HG02840 (cell line): ENCODE data around the gene MEIS3.

Source experiments
- ATAC-seq: cut with Tn5 transposase; IDR thresholded peaks from one replicate; pipeline ENCODE4 v1.9.1; 2021; ENCODE audit warnings: mild to moderate bottlenecking, moderate library complexity, moderate number of reproducible peaks; ENCODE audit not compliant: unreplicated experiment, low FRiP score

MEIS3 gene

DNA sequence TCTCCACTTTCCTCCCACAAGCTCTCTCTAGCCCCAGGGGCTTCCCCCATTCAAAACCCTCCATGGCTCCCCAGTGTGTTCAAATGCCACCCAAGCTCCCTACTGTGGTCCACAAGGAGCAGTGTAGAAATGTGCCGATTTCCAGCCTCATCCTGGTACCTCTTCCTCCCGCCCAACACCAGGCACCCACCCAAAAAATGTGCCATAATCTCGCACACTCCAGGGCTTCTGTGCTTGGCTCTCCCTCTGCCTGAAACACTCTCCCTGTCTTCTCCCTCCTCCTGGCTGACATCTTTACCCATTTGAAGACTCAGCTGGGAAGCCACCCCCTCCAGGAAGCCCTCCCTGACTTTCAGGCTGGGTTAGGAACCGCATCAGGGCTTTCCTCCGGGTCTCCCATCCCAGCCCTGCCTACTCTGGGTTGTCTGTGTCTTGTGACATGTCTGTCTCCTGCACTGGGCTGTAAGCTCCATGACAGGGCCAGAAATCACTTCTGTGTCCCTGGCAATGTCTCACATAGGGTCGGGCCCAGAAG, 16.6 kb upstream of the MEIS3 start:
- no peak for ATAC-seq

DNA sequence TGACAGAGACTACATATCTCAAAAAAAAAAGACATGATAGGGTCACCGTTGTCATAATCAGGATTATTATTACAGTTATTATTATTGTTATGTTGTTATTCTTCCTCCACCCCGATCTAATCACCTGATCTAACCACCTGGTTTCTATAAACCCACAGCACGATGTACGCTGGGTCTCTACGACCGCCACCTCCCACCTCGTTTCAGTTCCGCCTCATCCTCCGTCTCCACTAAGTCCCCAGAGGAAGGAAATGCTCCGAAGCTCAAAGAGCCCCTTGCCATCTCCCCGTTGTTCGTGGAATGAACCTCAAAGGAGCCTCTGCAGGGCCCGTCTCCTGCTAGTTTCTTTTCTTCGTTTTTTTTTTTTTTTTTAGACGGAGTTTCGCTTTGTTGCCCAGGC, 15.9 kb upstream of the MEIS3 start:
- no peak for ATAC-seq

DNA sequence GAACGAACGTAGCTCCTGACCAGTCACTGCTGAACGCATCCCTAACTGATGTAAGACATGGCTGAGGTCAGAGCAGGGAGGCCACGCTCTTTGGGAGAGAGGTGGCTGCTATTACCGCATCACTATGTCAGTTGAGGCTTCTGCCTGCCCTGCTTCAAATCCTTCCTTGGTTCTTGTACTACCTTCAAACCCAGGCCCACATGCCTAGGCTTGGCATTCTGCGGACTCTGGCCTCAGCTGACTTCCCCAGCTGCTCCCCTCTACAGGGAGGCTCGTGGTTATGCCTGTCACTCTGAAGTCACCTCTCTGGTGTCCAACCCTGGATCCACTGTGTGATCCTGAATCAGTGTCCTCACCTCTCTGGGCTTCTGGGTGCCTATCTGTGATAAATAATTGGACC, 14.8 kb upstream of the MEIS3 start:
- ATAC-seq: no peak

DNA sequence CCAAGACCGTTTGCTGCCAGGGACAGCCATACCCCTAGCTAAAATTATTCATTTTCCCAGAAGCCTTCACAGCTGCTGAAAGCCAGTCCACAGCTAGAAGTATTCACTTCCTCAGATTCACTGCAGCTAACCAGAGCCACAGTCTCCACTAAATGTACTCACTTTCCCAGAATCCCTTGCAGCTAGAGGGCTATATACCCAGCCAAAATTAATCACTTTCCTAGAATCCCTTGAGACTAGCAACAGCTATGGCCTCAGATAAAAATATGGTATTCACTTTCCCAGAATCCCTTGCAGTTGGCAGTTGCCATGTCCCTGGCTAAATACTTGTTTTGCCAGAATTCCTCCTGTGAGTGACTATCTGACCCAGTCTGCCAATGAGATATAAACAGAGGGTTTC, 13.8 kb upstream of the MEIS3 start:
- ATAC-seq: no peak

DNA sequence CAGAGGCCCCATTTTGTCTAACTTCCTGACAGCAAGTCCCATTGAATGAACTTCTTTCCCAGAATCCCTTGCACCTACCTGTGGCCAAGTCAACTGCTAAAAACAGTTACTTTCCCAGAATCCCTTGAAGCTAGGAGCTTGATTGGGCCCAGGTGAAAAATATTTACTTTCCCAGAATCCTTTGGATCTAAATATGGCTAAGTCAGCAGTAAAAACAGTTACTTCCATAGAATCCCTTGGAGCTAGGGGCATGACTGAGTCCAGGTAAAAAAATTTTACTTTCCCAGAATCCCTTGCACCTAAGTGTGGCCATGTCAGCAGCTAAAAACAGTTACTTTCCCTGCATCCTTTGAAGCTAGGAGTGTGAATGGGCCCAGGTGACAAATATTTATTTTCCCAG, 13.2 kb upstream of the MEIS3 start:
- no peak for ATAC-seq

DNA sequence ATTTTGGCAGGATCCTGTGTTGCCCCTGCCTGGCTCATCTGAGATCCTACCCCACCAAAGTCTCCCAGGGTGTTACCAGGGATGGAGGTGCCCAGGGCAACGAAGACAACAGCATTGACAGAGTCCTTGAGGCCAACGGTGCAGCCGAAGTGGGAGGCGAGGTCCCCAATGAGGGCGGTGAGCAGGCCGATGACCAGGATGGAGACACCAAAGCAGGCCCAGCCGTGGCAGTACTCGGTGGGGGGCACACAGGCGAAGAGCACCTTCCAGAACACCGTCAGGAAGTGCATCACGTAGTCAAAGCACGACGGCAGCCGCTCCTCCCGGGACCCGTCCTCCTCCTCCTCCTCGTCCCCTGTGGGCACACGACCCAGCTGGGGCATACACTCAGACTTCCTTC, 12.8 kb upstream of the MEIS3 start:
- ATAC-seq: no peak

DNA sequence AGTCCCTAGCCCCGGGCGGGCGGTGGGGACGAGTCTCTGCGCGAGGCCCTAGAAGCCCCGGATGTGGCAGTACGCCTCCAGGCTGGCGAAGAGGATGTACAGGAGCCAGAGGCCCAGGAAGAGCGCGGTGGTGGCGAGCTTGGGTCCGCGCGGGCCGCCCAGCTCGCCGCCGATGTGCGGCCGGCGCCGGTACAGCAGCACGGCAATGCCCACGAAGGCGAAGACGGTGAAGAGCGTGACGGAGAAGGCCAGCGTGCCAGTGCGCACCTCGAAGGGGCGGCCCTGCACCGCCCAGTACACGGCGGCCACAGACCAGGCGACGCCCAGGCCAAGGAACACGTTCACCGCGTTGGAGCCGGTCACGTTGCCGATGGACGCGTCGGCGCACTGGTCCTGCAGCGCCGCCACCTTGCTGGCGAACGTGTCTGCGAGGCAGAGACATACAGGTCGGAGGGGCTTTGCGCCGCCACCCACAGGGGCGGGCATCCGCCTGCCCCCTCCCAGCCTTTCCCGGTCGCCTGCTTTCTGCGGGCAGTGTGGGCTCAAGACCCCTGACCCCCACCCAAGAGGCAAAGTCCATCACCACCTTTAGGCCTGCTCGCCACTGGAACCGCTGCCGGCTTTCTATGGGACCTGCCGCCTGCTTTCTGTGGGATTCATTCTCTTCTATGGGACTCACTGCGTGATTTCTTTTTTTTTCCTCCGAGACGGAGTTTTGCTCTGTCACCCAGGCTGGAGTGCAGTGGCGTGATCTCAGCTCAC, 10.9 kb upstream of the MEIS3 start:
- no peak for ATAC-seq

DNA sequence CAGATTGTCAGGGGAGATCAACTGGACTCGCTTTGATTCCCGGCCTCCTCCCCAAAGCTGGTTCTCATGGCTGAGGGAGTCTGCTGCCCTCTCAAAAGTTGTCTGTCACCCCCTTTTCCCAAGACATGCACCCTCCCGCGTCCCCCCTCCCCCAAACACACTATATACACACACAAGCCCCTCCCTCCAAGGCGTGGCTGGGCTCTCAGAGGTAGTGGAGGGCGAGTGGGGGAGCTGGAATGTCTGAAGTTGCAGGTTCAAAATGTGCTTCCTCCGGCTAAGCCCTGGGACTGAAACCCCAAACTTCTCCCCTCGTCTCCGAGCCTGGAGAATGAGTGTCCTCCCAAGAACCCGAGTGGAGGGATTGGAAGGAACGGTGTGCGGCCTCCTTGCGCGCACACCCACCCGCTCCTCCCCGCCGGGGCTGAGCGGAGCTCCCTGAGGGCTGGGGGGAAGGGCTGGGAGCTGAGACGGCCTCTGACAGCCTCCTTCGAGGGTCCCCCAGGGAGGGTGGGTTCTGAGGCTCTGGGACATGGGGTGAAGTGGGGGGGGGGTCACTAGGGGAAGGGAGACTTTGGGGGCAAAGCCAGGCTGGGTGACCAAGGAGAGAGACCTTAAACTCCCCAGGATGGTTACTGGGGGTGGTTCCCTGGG, 9.9 kb upstream of the MEIS3 start:
- ATAC-seq: no peak

DNA sequence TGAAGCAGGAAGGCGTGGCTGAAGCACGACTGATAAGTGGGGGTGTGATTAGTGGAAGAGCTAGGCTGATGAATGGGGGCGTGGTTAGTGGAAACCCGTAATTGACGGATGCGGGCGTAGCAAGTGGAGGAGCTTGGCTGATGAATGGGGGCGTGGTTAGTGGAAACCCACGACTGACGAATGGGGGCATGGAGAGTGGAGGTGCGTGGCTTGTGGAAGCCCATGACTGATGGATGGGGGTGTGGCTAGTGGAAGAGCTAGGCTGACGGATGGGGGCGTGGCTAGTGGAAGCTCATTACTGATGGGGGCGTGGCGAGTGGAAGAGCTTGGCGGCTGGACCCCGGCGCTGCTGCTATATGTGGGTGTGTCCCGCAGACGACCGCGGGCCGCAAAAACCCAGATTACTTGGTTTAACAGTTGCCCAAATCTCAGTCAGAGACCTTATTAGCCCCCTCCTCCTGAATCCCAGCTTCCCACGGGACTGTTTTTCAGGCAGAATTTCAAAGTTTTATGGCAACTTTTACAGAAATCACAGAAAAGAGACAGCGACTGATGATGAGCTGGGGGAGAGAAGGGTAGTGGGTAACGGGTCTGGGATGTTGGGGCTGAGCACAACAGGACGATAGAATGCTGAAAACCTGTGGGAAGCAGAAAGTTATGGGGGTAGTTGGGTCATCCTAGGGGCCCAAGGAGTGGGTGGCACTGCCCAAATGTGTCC, 9.0 kb upstream of the MEIS3 start:
- ATAC-seq: no peak

DNA sequence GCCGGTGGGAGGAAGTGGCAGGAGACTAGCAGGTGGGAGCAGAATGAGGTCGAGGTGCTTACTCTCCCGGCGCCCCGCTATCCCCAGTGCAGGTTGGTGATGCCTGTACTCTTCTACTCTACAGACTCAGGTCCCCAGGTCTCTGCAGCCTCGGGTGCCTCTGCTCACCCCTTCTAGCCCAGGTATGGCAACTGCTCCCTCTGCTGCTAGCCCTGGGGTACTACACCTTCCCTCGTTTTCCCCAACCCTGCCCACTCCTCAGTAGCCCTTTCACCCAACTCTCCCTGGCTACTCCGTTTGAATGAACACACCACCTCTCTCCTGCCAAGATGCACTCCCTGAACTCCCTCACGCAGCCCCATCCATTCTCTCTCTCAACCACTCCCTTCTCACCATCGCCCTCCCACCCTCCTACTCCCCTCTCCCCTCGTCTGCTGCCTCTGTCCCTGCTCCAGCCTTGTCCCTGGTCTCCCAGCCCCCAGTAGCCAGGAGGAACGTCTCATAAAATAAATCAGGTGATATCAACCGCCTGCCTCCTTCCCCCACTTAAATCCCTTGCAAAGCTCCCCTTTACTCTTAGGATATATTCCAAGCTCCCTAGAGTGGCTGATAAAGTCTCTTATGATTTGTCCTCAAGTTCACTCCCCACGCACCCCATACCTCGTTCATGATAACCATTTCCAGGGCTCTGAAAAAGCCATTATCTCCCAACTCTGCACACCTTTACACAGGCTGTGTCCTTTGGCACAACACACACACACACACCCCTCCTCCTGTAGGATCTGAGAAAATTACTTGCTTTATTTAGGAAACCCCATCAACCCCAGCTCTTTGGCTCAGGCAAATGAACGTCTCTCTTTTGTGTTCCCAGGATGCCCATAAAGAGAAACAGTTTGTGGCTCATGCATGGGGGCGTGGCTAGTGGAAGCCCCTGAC, 8.2 kb upstream of the MEIS3 start:
- ATAC-seq: no peak

DNA sequence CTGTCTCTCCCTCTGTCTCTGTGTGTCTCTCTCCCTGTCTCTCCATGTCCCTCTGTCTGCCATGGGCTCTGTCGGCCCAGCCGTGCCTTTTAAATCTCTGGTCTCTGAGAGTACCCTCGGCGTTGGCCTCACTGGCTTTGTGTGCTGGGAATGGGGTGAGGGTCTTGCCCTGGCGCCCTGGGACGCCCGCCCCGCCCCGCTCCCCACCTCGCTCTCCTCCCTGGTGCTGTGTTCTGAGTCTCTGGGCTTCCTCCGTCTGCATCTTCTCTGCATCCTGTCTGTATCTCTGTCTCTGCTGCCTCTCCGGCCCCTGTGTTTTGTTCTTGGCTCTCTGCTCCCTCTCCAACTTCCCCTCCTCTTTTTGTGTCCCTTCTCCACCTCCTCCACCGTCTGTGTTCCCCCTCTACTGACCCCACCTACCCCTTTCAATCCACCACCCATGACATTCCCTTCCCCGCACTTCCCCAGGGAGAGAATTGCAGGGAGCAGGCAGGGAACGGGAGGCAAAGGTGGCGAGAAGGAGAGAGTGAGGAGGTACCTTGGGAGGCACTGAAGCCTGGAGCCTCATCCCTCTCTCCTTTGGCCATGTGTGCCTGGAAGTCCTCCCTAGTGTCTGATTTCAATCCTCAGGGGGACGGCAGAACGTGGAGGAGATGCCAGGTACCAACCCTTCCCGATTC, 4.0 kb upstream of the MEIS3 start:
- ATAC-seq: no peak

DNA sequence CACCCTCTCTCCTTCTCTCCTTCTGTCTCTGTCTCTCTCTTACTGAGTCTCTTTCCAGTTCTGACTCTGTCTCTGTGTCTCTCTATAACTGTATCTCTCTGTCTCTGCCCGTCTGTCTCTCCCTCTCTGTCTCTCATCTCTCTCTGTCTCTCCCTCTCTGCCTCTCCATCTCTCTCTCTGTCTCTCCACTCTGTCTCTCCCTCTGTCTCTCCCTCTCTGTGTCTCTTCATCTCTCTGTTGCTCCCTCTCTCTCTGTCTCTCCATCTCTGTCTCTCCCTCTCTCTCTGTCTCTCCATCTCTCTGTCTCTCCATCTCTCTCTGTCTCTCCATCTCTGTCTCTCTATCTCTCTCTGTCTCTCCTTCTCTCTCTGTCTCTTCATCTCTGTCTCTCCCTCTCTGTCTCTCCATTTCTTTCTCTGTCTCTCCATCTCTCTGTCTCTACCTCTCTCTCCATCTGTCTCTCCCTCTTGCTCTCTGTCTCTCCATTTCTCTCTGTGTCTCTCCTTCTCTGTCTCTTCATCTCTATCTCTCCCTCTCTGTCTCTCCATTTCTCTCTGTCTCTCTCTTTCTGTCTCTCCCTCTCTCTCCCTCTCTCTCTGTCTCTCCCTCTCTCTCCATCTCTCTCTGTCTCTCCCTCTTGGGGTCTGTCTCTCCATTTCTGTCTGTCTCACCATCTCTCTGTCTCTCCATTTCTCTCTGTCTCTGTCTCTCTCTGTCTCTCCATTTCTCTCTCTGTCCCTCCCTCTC, 3.3 kb upstream of the MEIS3 start:
- no peak for ATAC-seq

DNA sequence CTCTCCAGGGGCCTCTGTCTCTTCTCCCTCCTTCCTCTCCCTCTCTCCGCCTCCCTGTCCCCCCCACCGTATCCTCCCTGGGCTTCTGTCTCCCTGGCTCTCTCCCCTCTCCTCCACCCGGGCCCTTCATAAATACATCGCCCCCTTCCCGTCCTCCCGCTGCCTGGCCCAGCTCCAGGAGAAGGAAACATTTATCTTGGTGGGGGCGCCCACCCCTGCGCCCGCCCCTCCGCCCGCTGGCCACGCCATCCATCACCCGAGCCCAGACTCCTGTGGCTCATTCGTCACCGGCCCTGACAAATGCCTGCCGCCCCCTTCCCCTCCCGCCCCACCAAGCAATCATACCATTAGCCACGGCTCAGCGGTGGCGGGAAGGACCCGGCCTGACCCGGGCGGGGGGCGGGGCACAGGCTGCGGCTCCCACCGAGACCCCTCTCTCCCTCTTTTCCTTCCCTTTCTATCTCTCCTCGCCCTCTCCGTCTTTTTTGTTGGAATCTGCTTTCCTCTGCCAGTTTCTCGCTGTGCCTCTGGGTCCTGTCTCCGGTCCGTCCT, 2.6 kb upstream of the MEIS3 start:
- ATAC-seq: no peak

DNA sequence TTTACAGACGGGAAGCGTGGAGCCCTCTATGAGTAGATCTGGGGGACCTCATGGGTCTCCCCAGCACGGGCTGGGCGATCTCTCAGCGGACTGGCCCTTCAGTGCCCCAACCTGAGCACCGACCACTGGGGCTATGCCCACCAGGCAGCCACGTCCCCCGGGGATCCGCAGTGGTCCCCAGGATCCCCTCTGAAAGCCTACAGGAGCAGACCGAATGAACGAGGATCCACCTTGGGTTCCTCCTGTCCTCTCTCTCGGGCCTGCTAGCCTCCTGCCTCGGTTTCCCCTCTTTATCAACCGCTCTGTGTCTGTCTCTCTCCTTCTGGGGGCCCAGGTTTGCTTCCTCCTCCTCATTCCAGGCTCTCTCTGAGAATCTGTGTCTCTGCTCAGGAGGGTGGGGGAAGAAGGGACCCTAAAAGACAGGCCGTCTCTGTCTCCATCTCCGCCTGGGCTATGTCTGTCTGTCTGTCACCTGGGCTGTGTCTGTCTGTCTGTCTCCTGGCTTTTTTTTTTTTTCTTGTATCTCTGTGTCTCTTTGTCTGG, 2.0 kb upstream of the MEIS3 start:
- no peak for ATAC-seq

DNA sequence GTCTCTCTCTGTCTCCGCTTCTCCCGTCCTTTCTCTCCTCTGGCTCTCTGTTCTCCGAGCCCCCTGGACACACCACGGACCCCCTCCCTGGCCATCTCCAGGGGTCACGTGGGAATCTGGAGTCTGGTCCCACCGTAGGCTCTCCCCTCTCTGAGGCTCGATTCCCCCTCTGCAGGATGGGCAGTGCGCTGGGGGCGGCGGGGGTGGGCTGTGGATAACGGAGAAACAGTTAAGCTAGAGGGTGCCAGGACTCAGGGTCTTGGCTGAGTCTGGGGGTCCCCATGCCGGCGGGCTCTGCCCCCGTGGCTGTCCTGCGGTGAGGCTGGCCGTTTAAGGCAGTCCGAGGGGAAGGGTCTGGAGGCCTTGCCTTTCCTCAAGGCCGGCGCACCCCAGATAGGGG, 462 bp upstream of the MEIS3 start:
- no peak for ATAC-seq

DNA sequence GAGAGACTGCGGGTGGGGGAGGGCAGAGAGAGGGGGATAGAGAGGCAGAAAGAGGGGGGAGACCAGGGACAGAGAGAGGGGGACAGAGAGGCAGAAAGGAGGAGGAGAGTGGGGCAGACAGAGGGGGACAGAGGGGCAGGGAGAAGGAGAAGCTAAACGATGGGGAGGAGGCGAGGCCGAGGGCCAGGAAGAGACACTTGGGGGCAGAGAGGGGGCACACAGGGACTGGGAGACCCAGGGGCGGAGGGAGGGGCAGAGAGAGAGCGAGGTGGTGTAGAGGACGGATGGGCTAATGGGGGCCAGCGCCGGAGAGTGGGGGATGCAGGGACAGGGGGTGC, 666 bp downstream of the MEIS3 start:
- ATAC-seq: no peak

DNA sequence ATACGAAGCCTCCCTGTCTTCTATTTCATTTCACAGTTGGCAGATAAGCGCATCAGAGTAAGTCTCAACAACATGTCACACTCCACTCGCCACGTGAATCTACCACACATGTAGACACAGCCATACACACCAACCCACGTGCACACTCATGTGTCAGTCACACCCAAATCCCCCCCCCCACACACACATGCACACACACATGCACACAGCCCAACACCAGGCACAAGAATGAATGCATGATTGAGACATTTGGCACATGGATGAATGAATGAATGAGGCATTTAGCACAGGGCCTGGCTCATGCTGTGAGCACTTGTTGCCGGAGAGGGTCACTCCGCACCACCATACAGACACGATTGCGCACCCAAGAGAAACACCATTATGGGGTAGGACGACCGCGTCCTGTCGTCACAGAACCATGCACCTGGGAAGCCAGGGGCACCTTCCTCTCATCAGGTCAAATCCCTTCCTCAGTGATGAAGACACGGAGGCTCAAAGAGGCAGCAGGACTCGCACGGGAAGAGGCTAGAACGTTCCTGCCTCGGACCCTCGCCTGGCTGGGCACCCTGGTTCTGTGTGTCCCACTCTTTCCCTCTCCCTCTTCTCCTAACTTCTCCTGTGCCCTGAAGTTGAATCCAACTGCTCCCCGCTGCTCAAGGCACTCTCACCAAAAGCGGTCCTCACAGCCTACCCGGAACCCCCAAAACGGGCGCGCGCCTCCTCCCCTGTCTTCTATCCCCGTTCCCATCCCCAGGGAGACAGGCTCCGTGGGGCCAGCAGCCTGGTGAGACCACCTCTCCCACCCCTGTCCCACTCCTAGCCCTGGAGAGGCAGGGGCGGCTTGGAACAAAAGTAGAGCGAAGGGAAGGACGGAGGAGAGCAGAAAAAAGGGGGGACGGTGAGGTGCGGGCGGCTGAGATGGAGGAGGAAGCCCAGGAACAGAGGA, 1.3 kb downstream of the MEIS3 start:
- no peak for ATAC-seq
